Transverse colon (tissue), 3 donors: ENCODE measurements around the gene SPN.

Experiments
- CTCF ChIP-seq, 5 experiments: fragments of 200-600 bp in 3 of 5; fragments of 450-650 bp in 2 of 5; sonication (generic) in 3 of 5; IDR thresholded peaks; 1 replicate in 2 of 5; 2 replicates in 3 of 5; pipeline ENCODE4 v1.5.1; 2016 to 2017; ENCODE audit warnings: antibody characterized with exemption in 5 of 5, inconsistent platforms in 3 of 5, mild to moderate bottlenecking in 2 of 5, moderate library complexity in 1 of 5
- POLR2A ChIP-seq: fragments of 450-650 bp; IDR thresholded peaks from one replicate; pipeline ENCODE4 v1.6.1; 2016; ENCODE audit warnings: antibody characterized with exemption, mild to moderate bottlenecking, moderate library complexity

- TF ChIP-seq CTCF (IDR thresholded peaks at IDR 0.05), result no peak
- TF ChIP-seq POLR2A, result no peak
Measured at GRCh38 chr16:29712809-29713208, 49.8 kb downstream of the SPN start.
